PC-3 (cell line): ENCODE data around the gene SMAD3. TPM values are rescaled to one million over a fixed set of nuclear protein-coding genes. Genes with fewer than 3 reads are reported as not detected.

Source experiments
- ATAC-seq: fragments of 200-7000 bp; cut with Tn5 transposase; 2 replicates; pipeline ENCODE4 v1.9.1; 2020; ENCODE audit warnings: mild to moderate bottlenecking, moderate library complexity
- BruUV-seq: library from RNA; stranded (reverse); fragments of 400-500 nt; replicated peaks from 2 replicates; lab custom pipeline; 2021; lab: Mats Ljungman, UMichigan
- CTCF ChIA-PET: fragments of 300-600 bp; sonication (Branson Sonifier 250); formaldehyde crosslinking; loops from one replicate; lab custom pipeline; 2022; ENCODE audit warnings: antibody characterized with exemption; lab: Charles Lee
- POLR2A ChIA-PET: fragments of 300-600 bp; sonication (Branson Sonifier 250); formaldehyde crosslinking; loops from one replicate; lab custom pipeline; 2022; ENCODE audit warnings: antibody characterized with exemption; ENCODE audit not compliant: unreplicated experiment; lab: Charles Lee
- DNase-seq: peaks from one replicate; pipeline ENCODE4 v3.0.0-alpha.2; 2015
- H2AFZ ChIP-seq: fragments of 300-600 bp; sonication (generic); 2 replicates; pipeline ENCODE4 v1.6.0; 2016; ENCODE audit warnings: antibody characterized with exemption, low read length
- H3F3A ChIP-seq: fragments of 300-600 bp; sonication (generic); one replicate; pipeline ENCODE4 v1.6.0; 2017; ENCODE audit warnings: antibody characterized with exemption, low read length, control low read depth, mild to moderate bottlenecking; ENCODE audit not compliant: unreplicated experiment
- H3K27ac ChIP-seq: fragments of 300-600 bp; sonication (generic); 2 replicates; pipeline ENCODE4 v1.5.1; 2016; ENCODE audit warnings: mild to moderate bottlenecking, low read length
- H3K27me3 ChIP-seq: fragments of 300-600 bp; sonication (generic); 2 replicates; pipeline ENCODE4 v1.6.1; 2016; ENCODE audit warnings: low read length, mixed read lengths
- H3K36me3 ChIP-seq: fragments of 300-600 bp; sonication (generic); 2 replicates; pipeline ENCODE4 v1.6.1; 2016; ENCODE audit warnings: low read depth, mixed run types, low read length, mixed read lengths
- H3K4me1 ChIP-seq: fragments of 300-600 bp; sonication (generic); 2 replicates; pipeline ENCODE4 v1.5.1; 2016; ENCODE audit warnings: low read length; ENCODE audit not compliant: insufficient read depth
- H3K4me2 ChIP-seq: fragments of 300-600 bp; sonication (generic); 2 replicates; pipeline ENCODE4 v1.6.0; 2016; ENCODE audit warnings: low read length
- H3K4me3 ChIP-seq: fragments of 300-600 bp; sonication (generic); 2 replicates; pipeline ENCODE4 v1.5.1; 2016; ENCODE audit warnings: mild to moderate bottlenecking, low read length, mixed read lengths
- H3K79me2 ChIP-seq: fragments of 300-600 bp; sonication (generic); 2 replicates; pipeline ENCODE4 v1.6.1; 2017; ENCODE audit warnings: low read length, mixed read lengths
- H3K9ac ChIP-seq: fragments of 300-600 bp; sonication (generic); 2 replicates; pipeline ENCODE4 v1.6.0; 2016; ENCODE audit warnings: mild to moderate bottlenecking, low read length
- H3K9me2 ChIP-seq: fragments of 300-600 bp; sonication (generic); replicated peaks from 2 replicates; pipeline ENCODE4 v1.6.1; 2016; ENCODE audit warnings: mixed run types, low read length, mixed read lengths
- H3K9me3 ChIP-seq: fragments of 300-600 bp; sonication (generic); 2 replicates; pipeline ENCODE4 v1.6.1; 2016; ENCODE audit warnings: low read length, mixed read lengths
- H4K20me1 ChIP-seq: fragments of 300-600 bp; sonication (generic); 2 replicates; pipeline ENCODE4 v1.6.1; 2016; ENCODE audit warnings: low read length, mixed read lengths
- CTCF ChIP-seq: fragments of 300-600 bp; sonication (generic); conservative IDR thresholded peaks from 2 replicates; pipeline ENCODE4 v1.5.1; 2017; ENCODE audit warnings: antibody characterized with exemption, low read depth, mild to moderate bottlenecking, low read length
- EZH2 ChIP-seq: fragments of 300-600 bp; sonication (generic); IDR thresholded peaks from one replicate; pipeline ENCODE4 v1.6.1; 2017; ENCODE audit warnings: antibody characterized with exemption, mild to moderate bottlenecking, low read length; ENCODE audit not compliant: unreplicated experiment
- EZH2phosphoT487 ChIP-seq: fragments of 300-600 bp; sonication (generic); IDR thresholded peaks from 2 replicates; pipeline ENCODE4 v1.6.1; 2018; ENCODE audit warnings: mild to moderate bottlenecking, antibody characterized with exemption, low read length, borderline replicate concordance
- intact Hi-C: fragments of 100-400 bp; cut with micrococcal nuclease; formaldehyde crosslinking; loops from 2 replicates; pipeline ENCODE4 v1.9.0; 2023
- total RNA-seq: library from RNA; depleted of rRNA; stranded (reverse); fragments of >200 nt; gene quantifications from 2 replicates; pipeline ENCODE4 v1.2.3, GENCODE V29; 2014

The SMAD3 gene
- total RNA-seq, 1 experiment from 2014 or later, result 75.6 TPM

DNA sequence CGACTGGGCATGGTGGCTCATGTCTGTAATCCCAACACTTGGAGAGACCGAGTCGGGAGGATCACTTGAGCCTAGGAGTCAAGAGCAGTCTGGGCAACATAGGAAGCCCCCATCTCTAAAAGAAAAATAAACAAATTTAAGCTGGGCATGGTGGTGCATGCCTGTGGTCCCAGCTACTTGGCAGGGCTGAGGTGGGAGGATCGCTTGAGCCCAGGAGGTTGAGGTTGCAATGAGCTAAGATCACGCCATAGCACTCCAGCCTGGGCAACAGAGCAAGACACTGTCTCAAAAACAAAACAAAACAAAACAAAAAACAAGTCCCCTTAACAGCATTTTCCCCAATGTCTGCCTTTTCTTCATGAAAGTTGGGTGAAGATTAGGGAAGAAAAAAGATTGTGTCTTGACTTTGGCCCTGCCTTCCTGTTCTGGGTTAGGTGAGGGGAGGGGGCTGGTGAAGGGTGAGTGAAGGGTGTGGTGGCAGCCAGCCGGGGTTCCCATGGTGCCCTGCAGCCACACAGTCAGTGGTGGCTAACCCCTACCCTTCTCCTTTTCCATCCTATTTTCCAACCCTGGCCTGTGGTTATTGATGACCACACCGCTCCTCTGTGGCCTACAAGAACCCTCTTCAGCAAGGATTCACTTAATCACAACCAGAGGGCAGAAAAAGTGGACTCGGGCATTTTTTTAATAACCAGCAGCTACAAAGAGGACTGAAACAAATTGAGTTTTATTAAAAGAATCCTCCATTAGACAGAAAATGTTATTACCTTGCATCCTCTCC, 28.4 kb upstream of the SMAD3 start:
- Histone ChIP-seq H3K9ac (no peak overlapping the region), H3K9me2 (no peaks in the 10 kb centered on the region), H3K79me2 (no peaks in the 10 kb centered on the region), H3K27ac (no peak overlapping the region), H3K27me3 (no peaks in the 10 kb centered on the region), H3K4me3 (no peak overlapping the region), H3F3A (no peaks in the 10 kb centered on the region), H3K4me2 (no peak overlapping the region), H3K9me3 (no peaks in the 10 kb centered on the region), H3K4me1 (no peaks in the 10 kb centered on the region; the same call in 1 of the 2 replicates), H2AFZ (no peak overlapping the region), H3K36me3 (no peaks in the 10 kb centered on the region), H4K20me1 (no peaks in the 10 kb centered on the region)
- ATAC-seq, result no peak
- POLR2A ChIA-PET, result interaction anchor here (0.7 kb wide), 1 partner anchor 11 kb away, joined by 3 read pairs; no protein-coding TSS in a partner anchor
- no TSS peak for BruUV-seq
- CTCF ChIA-PET, result no interaction called here
- TF ChIP-seq CTCF (no peak), EZH2phosphoT487 (no peak), EZH2 (no peak)
- intact Hi-C loops, result no loop called here
- no peak for DNase-seq

GRCh38 chr15:67037694-67038093, 27.7 kb upstream of the SMAD3 start:
- intact Hi-C loops, result no loop called here
- DNase-seq (no peak), ATAC-seq (no peak)
- Histone ChIP-seq H3K27ac (no peak overlapping the region), H3K4me2 (no peak overlapping the region), H3K27me3 (no peaks in the 10 kb centered on the region), H3F3A (no peaks in the 10 kb centered on the region), H2AFZ (no peak overlapping the region), H3K9me3 (no peaks in the 10 kb centered on the region), H3K4me3 (no peak overlapping the region), H3K79me2 (no peaks in the 10 kb centered on the region), H3K4me1 (no peaks in the 10 kb centered on the region; the same call in 1 of the 2 replicates), H3K36me3 (no peaks in the 10 kb centered on the region), H3K9ac (no peak overlapping the region), H3K9me2 (no peaks in the 10 kb centered on the region), H4K20me1 (no peaks in the 10 kb centered on the region)
- TF ChIP-seq CTCF (no peak), EZH2 (no peak), EZH2phosphoT487 (no peak)
- ChIA-PET POLR2A (interaction anchor here (0.7 kb wide), 1 partner anchor 12 kb away, joined by 3 read pairs; no protein-coding TSS in a partner anchor), CTCF (no interaction called here)
- no TSS peak for BruUV-seq

GRCh38 chr15:67038736-67039135, 26.7 kb upstream of the SMAD3 start:
- Histone ChIP-seq H3F3A (no peaks in the 10 kb centered on the region), H3K4me2 (no peak overlapping the region), H3K9me2 (no peaks in the 10 kb centered on the region), H3K27me3 (no peaks in the 10 kb centered on the region), H3K36me3 (no peaks in the 10 kb centered on the region), H3K9me3 (no peaks in the 10 kb centered on the region), H3K27ac (peak overlapping the region; percentile 49; the same call in 1 of the 2 replicates), H2AFZ (no peak overlapping the region), H3K4me3 (no peak overlapping the region), H3K9ac (no peak overlapping the region), H4K20me1 (no peaks in the 10 kb centered on the region), H3K79me2 (no peaks in the 10 kb centered on the region), H3K4me1 (no peaks in the 10 kb centered on the region; the same call in 1 of the 2 replicates)
- ChIA-PET CTCF (no interaction called here), POLR2A (no interaction called here)
- intact Hi-C loops, result no loop called here
- BruUV-seq, result no TSS peak
- ATAC-seq, result no peak
- DNase-seq, result no peak
- TF ChIP-seq EZH2 (no peak), EZH2phosphoT487 (no peak), CTCF (no peak)
